Smooth muscle cell (in vitro differentiated cells): ENCODE measurements around the gene BZW1. TPM values are rescaled to one million over a fixed set of nuclear protein-coding genes. Genes with fewer than 3 reads are reported as not detected.

ENCODE experiments used
- DNase-seq: peaks from one replicate; lab custom pipeline; 2025; ENCODE audit not compliant: unreplicated experiment; lab: John Stamatoyannopoulos, UW
- H2AFZ ChIP-seq: fragments of 200-600 bp; sonication (generic); 2 replicates; pipeline ENCODE4 v1.6.0; 2016; ENCODE audit warnings: antibody characterized with exemption, low read depth, mild to moderate bottlenecking
- H3F3A ChIP-seq: fragments of 200-600 bp; sonication (generic); 2 replicates; pipeline ENCODE4 v1.6.0; 2017; ENCODE audit warnings: antibody characterized with exemption, low read depth
- H3K27ac ChIP-seq: fragments of 200-600 bp; sonication (generic); 2 replicates; pipeline ENCODE4 v1.5.1; 2016; ENCODE audit warnings: low read depth, mild to moderate bottlenecking
- H3K27me3 ChIP-seq: fragments of 200-600 bp; sonication (generic); 2 replicates; pipeline ENCODE4 v1.6.1; 2016; ENCODE audit warnings: low read depth, mild to moderate bottlenecking
- H3K36me3 ChIP-seq: fragments of 200-600 bp; sonication (generic); 2 replicates; pipeline ENCODE4 v1.5.1; 2016; ENCODE audit warnings: low read depth
- H3K4me1 ChIP-seq: fragments of 200-600 bp; sonication (generic); 2 replicates; pipeline ENCODE4 v1.5.1; 2016; ENCODE audit warnings: low read depth
- H3K4me2 ChIP-seq: fragments of 200-600 bp; sonication (generic); 2 replicates; pipeline ENCODE4 v1.6.0; 2016; ENCODE audit warnings: mild to moderate bottlenecking
- H3K4me3 ChIP-seq: fragments of 200-600 bp; sonication (generic); 2 replicates; pipeline ENCODE4 v1.5.1; 2016; ENCODE audit warnings: mild to moderate bottlenecking
- H3K79me2 ChIP-seq: fragments of 200-600 bp; sonication (generic); 2 replicates; pipeline ENCODE4 v1.6.0; 2016; ENCODE audit warnings: low read depth, mild to moderate bottlenecking
- H3K9ac ChIP-seq: fragments of 200-600 bp; sonication (generic); 2 replicates; pipeline ENCODE4 v1.6.0; 2016; ENCODE audit warnings: low read depth
- H3K9me3 ChIP-seq: fragments of 200-600 bp; sonication (generic); replicated peaks from 2 replicates; pipeline ENCODE4 v1.5.1; 2016; ENCODE audit warnings: low read depth
- H4K20me1 ChIP-seq: fragments of 200-600 bp; sonication (generic); 2 replicates; pipeline ENCODE4 v1.6.0; 2016; ENCODE audit warnings: low read depth
- CTCF ChIP-seq: fragments of 200-600 bp; sonication (generic); IDR thresholded peaks from 2 replicates; pipeline ENCODE4 v1.5.1; 2017; ENCODE audit warnings: borderline replicate concordance, mild to moderate bottlenecking, antibody characterized with exemption; ENCODE audit not compliant: insufficient read depth, poor library complexity, severe bottlenecking
- WGBS: methylation state at CpG from one replicate; pipeline ENCODE4 v1.1.7; 2016; ENCODE audit warnings: low lambda C conversion rate; 5-methylcytosine and 5-hydroxymethylcytosine counted together
- polyA plus RNA-seq: library from polyadenylated mRNA; unstranded; fragments of >200 nt; fragmentation: Nextera tagmentation; extraction: Ambion mirVana; gene quantifications from 2 replicates; pipeline ENCODE4 v1.2.1, GENCODE V29; 2016
- total RNA-seq: library from RNA; depleted of rRNA; stranded (reverse); fragments of >200 nt; gene quantifications from 2 replicates; pipeline ENCODE4 v1.2.3, GENCODE V29; 2014

The BZW1 gene
- total and polyA plus RNA-seq, 2 experiments from 2014 or later, result 212 to 364 TPM

DNA sequence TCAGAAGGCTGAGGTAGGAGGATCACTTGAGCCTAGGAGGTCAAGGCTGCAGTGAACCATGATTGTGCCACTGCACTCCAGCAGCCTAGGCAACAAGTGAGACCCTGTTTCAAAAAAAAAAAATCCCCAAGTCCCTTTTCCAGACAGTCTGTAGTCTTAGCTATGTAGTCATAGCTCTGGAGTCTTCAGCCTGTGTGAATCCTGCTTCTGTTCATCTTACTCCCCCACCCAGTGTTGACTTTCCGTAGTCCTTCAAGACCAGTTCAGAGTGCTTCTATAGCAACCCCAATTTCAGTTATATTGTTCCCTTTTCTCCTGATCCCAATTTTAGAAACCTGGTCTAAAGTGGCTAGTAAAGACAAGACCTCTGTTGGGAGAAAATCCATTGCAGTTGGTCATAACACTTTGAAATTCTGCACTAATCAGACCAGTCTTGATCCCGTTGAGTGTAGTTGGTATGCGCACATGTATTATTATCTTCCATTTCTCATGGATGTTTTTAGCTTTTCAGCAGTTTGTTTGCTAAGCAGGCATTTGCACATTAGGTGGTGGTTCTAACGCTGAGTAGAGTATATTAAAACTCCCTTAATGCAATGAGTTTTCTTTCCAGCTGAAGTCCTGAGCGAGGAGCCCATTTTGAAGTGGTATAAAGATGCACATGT lies 9.0 kb downstream of the BZW1 start:
- WGBS, result 96% methylated on average over 5 of the region's 5 CpGs
- no peak for TF ChIP-seq CTCF

DNA sequence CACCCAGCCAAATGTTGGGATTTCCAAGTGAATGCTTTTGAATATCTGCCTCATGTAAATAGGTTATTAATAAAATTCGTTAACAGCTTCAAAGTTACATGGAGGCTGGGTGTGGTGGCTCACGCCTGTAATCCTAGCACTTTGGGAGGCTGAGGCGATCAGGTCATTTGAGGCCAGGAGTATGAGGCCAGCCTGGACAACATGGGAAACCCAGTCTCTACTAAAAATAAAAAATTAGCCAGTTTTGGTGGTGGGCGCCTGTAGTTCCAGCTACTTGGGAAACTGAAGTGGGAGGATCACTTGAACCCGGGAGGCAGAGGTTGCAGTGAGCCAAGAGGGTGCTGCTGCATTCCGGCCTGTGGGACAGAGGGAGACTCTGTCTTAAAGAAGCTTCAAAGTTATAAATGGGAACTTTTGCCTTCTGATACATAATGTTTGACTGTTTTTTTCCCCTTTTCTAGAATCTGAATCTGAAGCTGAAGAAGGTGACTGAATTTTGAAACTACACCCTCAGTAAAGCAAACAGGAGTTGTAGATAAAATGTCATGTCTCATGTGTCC lies 10.1 kb downstream of the BZW1 start:
- DNase-seq, result no peak
- no peak overlapping the region for H3K4me2 ChIP-seq
- H3K36me3 ChIP-seq, result peaks cover 50% of the 10 kb centered on the region
- H2AFZ ChIP-seq, result no peak overlapping the region
- no peaks in the 10 kb centered on the region for H3K27me3 ChIP-seq
- no peak for TF ChIP-seq CTCF
- H3K4me1 ChIP-seq, result no peaks in the 10 kb centered on the region
- peaks cover 55% of the 10 kb centered on the region for H4K20me1 ChIP-seq
- H3K4me3 ChIP-seq, result no peak overlapping the region
- no peak overlapping the region for H3K27ac ChIP-seq
- 97% methylated on average over 6 of the region's 6 CpGs for WGBS
- H3K79me2 ChIP-seq, result peaks cover 6% of the 10 kb centered on the region
- H3F3A ChIP-seq, result peaks cover 29% of the 10 kb centered on the region
- no peaks in the 10 kb centered on the region for H3K9me3 ChIP-seq
- no peak overlapping the region for H3K9ac ChIP-seq

More for the DNA sequence above, 9.0 kb downstream of the BZW1 start:
- Histone ChIP-seq H3K79me2 (peaks cover 15% of the 10 kb centered on the region), H3K27ac (no peak overlapping the region), H3K36me3 (peaks cover 60% of the 10 kb centered on the region), H2AFZ (no peak overlapping the region), H3K4me1 (no peaks in the 10 kb centered on the region), H3K9ac (no peak overlapping the region), H4K20me1 (peaks cover 63% of the 10 kb centered on the region), H3K4me3 (no peak overlapping the region), H3K27me3 (no peaks in the 10 kb centered on the region), H3K4me2 (no peak overlapping the region), H3K9me3 (no peaks in the 10 kb centered on the region), H3F3A (peaks cover 29% of the 10 kb centered on the region)
- no peak for DNase-seq

- Histone ChIP-seq H4K20me1 (peaks cover 5% of the 10 kb centered on the region), H3K4me3 (no peak overlapping the region), H3K4me2 (no peak overlapping the region), H3K79me2 (no peaks in the 10 kb centered on the region), H3F3A (peaks cover 14% of the 10 kb centered on the region), H3K9me3 (no peaks in the 10 kb centered on the region), H3K9ac (no peak overlapping the region), H3K36me3 (no peaks in the 10 kb centered on the region), H3K4me1 (no peaks in the 10 kb centered on the region), H3K27me3 (no peaks in the 10 kb centered on the region), H2AFZ (no peak overlapping the region), H3K27ac (no peak overlapping the region)
- TF ChIP-seq CTCF, result no peak
- DNase-seq, result no peak
- WGBS, result 92% methylated on average over 2 of the region's 2 CpGs
Observed at GRCh38 chr2:200828104-200828503, 16.4 kb downstream of the BZW1 start.
